ENCODE measurements around the gene CSMD2.

GRCh38 chr1:33608825-33609400 is 556.1 kb downstream of the CSMD2 start:
- TF ChIP-seq YY1 (IDR thresholded peaks at IDR 0.05; ENCODE audit: insufficient read depth, insufficient read length) (no peak), SUZ12 (IDR thresholded peaks at IDR 0.05; ENCODE audit: extremely low read depth, insufficient read depth, insufficient read length) (no peak)

Data from NT2/D1 (cell line).